HEK293T (cell line): ENCODE results near the gene STAB2.
A peak's percentile ranks its signal among the peaks of the same experiment; 100 is the strongest.

ENCODE experiments used
- CTCF ChIA-PET: fragments of 350-600 bp; formaldehyde crosslinking; extraction: SDS; loops from one replicate; lab custom pipeline; 2021; ENCODE audit warnings: antibody characterized with exemption, inconsistent platforms; lab: Yijun Ruan, JAX
- POLR2A ChIA-PET: fragments of 350-600 bp; formaldehyde crosslinking; extraction: SDS; loops from one replicate; lab custom pipeline; 2020; ENCODE audit warnings: antibody characterized with exemption, inconsistent platforms; lab: Yijun Ruan, JAX
- DNase-seq: peaks from one replicate; pipeline ENCODE4 v3.0.0; 2012; ENCODE audit warnings: mixed read lengths; ENCODE audit errors: extremely low spot score
- ARNT ChIP-seq: fragments of 450-650 bp; IDR thresholded peaks from 2 replicates; pipeline ENCODE4 v1.6.1; 2017; ENCODE audit warnings: mild to moderate bottlenecking
- BHLHE40 ChIP-seq: fragments of 450-650 bp; IDR thresholded peaks from 2 replicates; pipeline ENCODE4 v1.6.1; 2016; ENCODE audit warnings: mild to moderate bottlenecking, moderate library complexity, borderline replicate concordance
- CTBP1 ChIP-seq: fragments of 450-650 bp; IDR thresholded peaks from 2 replicates; pipeline ENCODE4 v1.6.1; 2016; ENCODE audit warnings: borderline replicate concordance
- ELF4 ChIP-seq: fragments of 450-650 bp; IDR thresholded peaks from 2 replicates; pipeline ENCODE4 v1.6.1; 2017; ENCODE audit warnings: antibody characterized with exemption
- FOXA1 ChIP-seq: fragments of 450-650 bp; IDR thresholded peaks from 2 replicates; pipeline ENCODE4 v1.6.1; 2016; ENCODE audit warnings: mild to moderate bottlenecking
- FOXK2 ChIP-seq: fragments of 450-650 bp; IDR thresholded peaks from 2 replicates; pipeline ENCODE4 v1.6.1; 2016; ENCODE audit warnings: mild to moderate bottlenecking
- FOXM1 ChIP-seq: fragments of 450-650 bp; IDR thresholded peaks from 2 replicates; pipeline ENCODE4 v1.6.1; 2017; ENCODE audit warnings: mild to moderate bottlenecking, borderline replicate concordance
- HDGF ChIP-seq: fragments of 450-650 bp; IDR thresholded peaks from 2 replicates; pipeline ENCODE4 v1.6.1; 2017; ENCODE audit warnings: antibody characterized with exemption, borderline replicate concordance
- L3MBTL2 ChIP-seq: fragments of 450-650 bp; conservative IDR thresholded peaks from 2 replicates; pipeline ENCODE4 v1.6.1; 2016; ENCODE audit warnings: mild to moderate bottlenecking
- LEF1 ChIP-seq: fragments of 450-650 bp; IDR thresholded peaks from 2 replicates; pipeline ENCODE4 v1.6.1; 2017; ENCODE audit warnings: mild to moderate bottlenecking, borderline replicate concordance
- NFRKB ChIP-seq: fragments of 450-650 bp; IDR thresholded peaks from 2 replicates; pipeline ENCODE4 v1.6.1; 2016; ENCODE audit warnings: mild to moderate bottlenecking, moderate library complexity
- SP1 ChIP-seq: fragments of 450-650 bp; IDR thresholded peaks from 2 replicates; pipeline ENCODE4 v1.6.1; 2017
- SUZ12 ChIP-seq: fragments of 450-650 bp; IDR thresholded peaks from 2 replicates; pipeline ENCODE4 v1.6.1; 2016; ENCODE audit warnings: mild to moderate bottlenecking
- TARDBP ChIP-seq: fragments of 450-650 bp; IDR thresholded peaks from 2 replicates; pipeline ENCODE4 v1.6.1; 2016
- ZNF384 ChIP-seq: fragments of 450-650 bp; IDR thresholded peaks from 2 replicates; pipeline ENCODE4 v1.6.1; 2016
- TF ChIP-seq, protein P1 (sequence below): fragments of 450-650 bp; IDR thresholded peaks from 2 replicates; pipeline ENCODE4 v1.6.1; 2016

STAB2 gene

DNA sequence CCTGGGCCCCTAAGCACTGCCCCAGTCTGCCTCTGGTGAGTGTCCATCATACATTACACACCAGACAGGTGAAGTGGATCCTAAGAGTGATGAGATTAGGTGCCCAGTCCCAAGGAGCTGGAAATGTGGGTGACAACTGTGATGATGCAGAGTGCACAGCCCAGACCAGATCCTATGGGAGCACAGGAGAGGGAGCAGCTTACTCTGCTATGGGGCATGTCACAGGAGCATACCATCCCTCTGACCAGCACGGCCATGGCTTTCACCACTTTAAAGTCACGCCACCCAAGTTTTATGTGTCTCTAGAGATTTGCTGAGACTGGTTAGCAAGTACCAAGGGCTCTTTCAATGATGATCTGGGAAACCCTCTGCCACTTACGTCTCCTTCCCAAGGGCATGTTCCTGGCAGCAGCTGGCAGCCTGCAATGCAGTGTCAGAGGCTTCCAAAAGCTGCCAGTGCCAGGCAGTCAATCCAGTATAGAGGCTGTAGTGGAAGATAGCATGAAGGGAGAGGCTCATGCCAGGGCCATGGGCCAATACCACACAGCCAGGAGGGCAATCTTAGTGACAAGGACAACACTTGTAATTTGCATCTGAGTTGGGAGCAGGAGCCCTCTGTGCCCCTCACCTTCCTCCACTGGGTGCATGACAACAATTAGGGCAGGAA is 40.2 kb downstream of the STAB2 start:
- ChIA-PET POLR2A (no interaction called here), CTCF (no interaction called here)
- DNase-seq = no peak

DNA sequence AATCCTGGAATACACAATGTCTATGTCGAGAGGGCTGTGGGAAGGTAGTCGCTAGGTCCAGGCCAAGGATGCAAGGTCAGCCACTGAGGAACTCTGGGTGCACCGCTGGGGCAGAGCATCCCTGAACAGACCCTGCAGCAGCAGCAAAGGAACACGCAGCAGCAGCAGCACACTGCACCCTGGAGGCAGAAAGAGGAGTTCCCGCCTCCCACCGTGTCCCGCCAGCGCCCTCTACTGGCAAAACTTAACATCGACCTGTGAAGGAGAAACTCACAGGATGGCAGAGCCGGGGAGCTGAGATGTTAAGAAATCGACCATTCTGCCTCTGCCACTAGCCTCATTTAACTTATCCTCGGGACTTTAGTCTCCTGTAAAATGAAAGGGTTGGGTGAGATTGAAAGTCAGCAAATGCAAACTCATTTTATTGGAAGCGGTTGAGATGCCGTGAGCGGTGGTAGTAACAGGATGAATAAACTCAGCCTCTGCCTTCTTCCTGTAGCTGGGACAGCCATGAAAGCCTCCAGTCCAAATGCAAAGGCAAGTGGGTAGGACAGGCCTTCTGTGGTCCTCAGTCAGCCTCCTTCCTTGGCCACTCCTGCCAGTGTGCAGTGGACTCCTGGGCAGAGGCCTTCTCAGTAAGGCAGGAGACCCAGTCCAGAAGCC is 45.6 kb downstream of the STAB2 start:
- no peak for TF ChIP-seq BHLHE40
- CTCF ChIA-PET = interaction anchor here (0.6 to 2.1 kb wide), 12 partner anchors 9 to 1825 kb away, joined by 3 to 21 read pairs (median 5); no protein-coding TSS in a partner anchor
- peak; percentile 89 for DNase-seq
- POLR2A ChIA-PET = no interaction called here

More for the DNA sequence above, 40.2 kb downstream of the STAB2 start:
- TF ChIP-seq, protein P1, sequence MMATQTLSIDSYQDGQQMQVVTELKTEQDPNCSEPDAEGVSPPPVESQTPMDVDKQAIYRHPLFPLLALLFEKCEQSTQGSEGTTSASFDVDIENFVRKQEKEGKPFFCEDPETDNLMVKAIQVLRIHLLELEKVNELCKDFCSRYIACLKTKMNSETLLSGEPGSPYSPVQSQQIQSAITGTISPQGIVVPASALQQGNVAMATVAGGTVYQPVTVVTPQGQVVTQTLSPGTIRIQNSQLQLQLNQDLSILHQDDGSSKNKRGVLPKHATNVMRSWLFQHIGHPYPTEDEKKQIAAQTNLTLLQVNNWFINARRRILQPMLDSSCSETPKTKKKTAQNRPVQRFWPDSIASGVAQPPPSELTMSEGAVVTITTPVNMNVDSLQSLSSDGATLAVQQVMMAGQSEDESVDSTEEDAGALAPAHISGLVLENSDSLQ = no peak
- TF ChIP-seq FOXA1 = no peak
- TF ChIP-seq ZNF384 = no peak
- no peak for TF ChIP-seq LEF1
- no peak for TF ChIP-seq L3MBTL2
- no peak for TF ChIP-seq HDGF
- no peak for TF ChIP-seq BHLHE40
- no peak for TF ChIP-seq NFRKB
- TF ChIP-seq FOXM1 = no peak
- no peak for TF ChIP-seq SP1
- no peak for TF ChIP-seq ARNT
- no peak for TF ChIP-seq FOXK2
- TF ChIP-seq SUZ12 = no peak
- TF ChIP-seq CTBP1 = no peak
- TF ChIP-seq ELF4 = no peak
- TF ChIP-seq TARDBP = no peak

DNA sequence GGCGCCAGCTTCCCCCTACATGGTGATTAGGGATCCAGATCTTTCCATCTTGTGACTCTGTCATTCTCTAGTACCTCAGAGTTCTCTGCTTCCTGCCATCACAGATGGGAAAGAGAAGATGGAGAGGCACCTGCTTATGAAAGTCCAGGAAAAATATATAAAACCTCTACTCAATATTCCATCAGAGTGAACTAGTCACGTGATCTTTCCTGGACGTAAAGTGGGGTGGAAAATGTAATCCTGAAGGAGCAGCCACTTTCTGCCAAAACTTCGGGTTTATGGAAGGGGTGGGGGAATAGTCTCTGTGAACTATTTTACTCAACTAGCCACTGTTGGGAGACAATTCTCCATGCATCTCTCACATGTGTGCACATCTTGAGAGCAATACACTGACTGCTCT is 47.7 kb downstream of the STAB2 start:
- CTCF ChIA-PET = no interaction called here
- DNase-seq = no peak
- no peak for TF ChIP-seq HDGF
- TF ChIP-seq FOXK2 = no peak
- TF ChIP-seq FOXA1 = no peak
- TF ChIP-seq ELF4 = no peak
- no peak for TF ChIP-seq ZNF384
- TF ChIP-seq BHLHE40 = no peak
- TF ChIP-seq L3MBTL2 = no peak
- no peak for TF ChIP-seq ARNT
- TF ChIP-seq FOXM1 = no peak
- TF ChIP-seq LEF1 = no peak
- no peak for TF ChIP-seq SUZ12
- POLR2A ChIA-PET = no interaction called here

DNA sequence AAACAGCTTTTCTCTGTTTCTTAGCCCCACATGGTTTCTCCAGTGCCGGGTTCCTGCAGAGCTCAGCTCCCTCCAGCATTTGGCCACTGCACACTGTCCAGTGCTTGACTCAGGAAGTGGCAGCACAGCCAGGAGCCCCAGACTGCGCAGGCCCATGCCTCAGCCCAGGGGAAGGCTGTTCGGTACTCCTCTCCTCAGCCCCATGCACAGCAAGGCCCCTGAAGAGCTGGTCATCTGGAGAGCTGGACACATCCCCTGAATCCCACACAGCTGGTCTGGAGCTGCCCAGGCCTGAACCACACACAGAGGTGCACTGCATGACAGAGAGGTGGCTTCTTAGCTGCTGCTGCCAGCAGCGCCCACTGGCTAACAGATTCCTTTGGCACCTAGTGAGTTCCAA is 48.3 kb downstream of the STAB2 start:
- no peak for TF ChIP-seq SUZ12
- TF ChIP-seq TARDBP = no peak
- TF ChIP-seq FOXM1 = no peak
- no peak for TF ChIP-seq FOXK2
- TF ChIP-seq SP1 = no peak
- TF ChIP-seq ZNF384 = no peak
- TF ChIP-seq CTBP1 = no peak
- TF ChIP-seq NFRKB = no peak
- TF ChIP-seq L3MBTL2 = no peak
- no peak for TF ChIP-seq ELF4
- no peak for TF ChIP-seq ARNT
- TF ChIP-seq FOXA1 = no peak
- TF ChIP-seq BHLHE40 = no peak
- TF ChIP-seq LEF1 = no peak
- TF ChIP-seq, protein P1 = no peak
- TF ChIP-seq HDGF = no peak
- ChIA-PET POLR2A (no interaction called here), CTCF (no interaction called here)
- DNase-seq = no peak

DNA sequence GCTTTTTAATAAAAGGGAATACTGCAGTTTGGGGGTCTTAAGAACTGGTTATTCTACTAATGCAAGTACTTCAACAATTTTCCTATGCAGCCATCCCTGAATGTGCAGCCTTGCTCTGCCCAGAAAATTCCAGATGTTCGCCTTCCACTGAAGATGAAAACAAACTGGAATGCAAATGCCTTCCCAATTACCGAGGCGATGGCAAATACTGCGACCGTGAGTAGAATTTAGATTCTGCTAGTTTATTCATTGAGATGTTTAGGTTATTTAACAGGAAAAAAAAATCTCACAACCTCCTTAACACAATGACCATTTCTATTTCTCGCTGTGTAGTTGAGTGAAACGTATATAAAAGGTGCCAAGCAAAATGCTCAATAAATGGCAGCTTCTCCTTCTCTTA is 49.9 kb downstream of the STAB2 start:
- no peak for TF ChIP-seq FOXA1
- TF ChIP-seq CTBP1 = no peak
- no peak for TF ChIP-seq L3MBTL2
- TF ChIP-seq NFRKB = no peak
- TF ChIP-seq HDGF = no peak
- no peak for TF ChIP-seq LEF1
- no peak for TF ChIP-seq FOXM1
- TF ChIP-seq SP1 = no peak
- no peak for TF ChIP-seq FOXK2
- TF ChIP-seq, protein P1 = no peak
- TF ChIP-seq SUZ12 = no peak
- no peak for TF ChIP-seq ELF4
- no peak for TF ChIP-seq ARNT
- TF ChIP-seq TARDBP = no peak
- no peak for TF ChIP-seq ZNF384

DNA sequence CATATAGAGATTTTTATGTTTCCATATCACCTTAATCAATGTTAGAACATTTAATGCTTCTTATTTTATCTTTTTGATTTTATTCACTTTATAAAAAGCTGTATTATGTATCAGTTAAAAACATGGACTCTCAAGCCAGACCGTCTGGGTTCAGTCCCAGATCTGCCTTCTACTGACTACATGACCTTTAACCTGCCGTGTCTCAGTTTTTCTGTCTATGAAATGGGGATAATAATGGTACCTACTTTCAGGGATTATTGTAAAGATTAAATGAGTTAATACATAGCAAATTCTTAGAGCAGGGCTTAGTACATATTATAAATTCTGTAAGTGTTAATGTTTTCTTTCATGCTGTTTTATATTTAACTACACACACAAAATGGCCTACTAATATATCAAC is 50.4 kb downstream of the STAB2 start:
- DNase-seq = no peak
- no peak for TF ChIP-seq ELF4
- no peak for TF ChIP-seq L3MBTL2
- no peak for TF ChIP-seq CTBP1
- no peak for TF ChIP-seq SP1
- TF ChIP-seq ARNT = no peak
- no peak for TF ChIP-seq ZNF384
- TF ChIP-seq FOXA1 = no peak
- ChIA-PET CTCF (no interaction called here), POLR2A (no interaction called here)

More for the DNA sequence above, 49.9 kb downstream of the STAB2 start:
- ChIA-PET CTCF (no interaction called here), POLR2A (no interaction called here)
- no peak for DNase-seq
